Upper lobe of left lung (tissue), 4 donors: Measurements from ENCODE around the gene MARK3.

Experiments
- CTCF ChIP-seq, 6 experiments: fragments of 450-650 bp in 4 of 6; fragments of 200-600 bp in 2 of 6; sonication (generic) in 2 of 6; IDR thresholded peaks; one replicate each; pipeline ENCODE4 v1.5.1; 2016 to 2019; ENCODE audit warnings: antibody characterized with exemption in 6 of 6
- POLR2A ChIP-seq, 4 donors: fragments of 450-650 bp; IDR thresholded peaks; one replicate each; pipeline ENCODE4 v1.5.1; 2016 to 2017; ENCODE audit warnings: antibody characterized with exemption in 4 of 4, mild to moderate bottlenecking in 2 of 4

- TF ChIP-seq POLR2A (IDR thresholded peaks at IDR 0.05) (no peak), CTCF (IDR thresholded peaks at IDR 0.05) (no peak)
These were observed 106.5 kb downstream of the MARK3 start for GRCh38 chr14:103491691-103492090.
